GM15510 (cell line): ENCODE data around the gene RABGAP1L.

Experiments
- POLR2A ChIP-seq: IDR thresholded peaks from 3 replicates; pipeline ENCODE4 v1.6.1; 2011; ENCODE audit warnings: borderline replicate concordance; ENCODE audit not compliant: insufficient read length; ENCODE audit errors: extremely low read depth

Gene RABGAP1L

DNA sequence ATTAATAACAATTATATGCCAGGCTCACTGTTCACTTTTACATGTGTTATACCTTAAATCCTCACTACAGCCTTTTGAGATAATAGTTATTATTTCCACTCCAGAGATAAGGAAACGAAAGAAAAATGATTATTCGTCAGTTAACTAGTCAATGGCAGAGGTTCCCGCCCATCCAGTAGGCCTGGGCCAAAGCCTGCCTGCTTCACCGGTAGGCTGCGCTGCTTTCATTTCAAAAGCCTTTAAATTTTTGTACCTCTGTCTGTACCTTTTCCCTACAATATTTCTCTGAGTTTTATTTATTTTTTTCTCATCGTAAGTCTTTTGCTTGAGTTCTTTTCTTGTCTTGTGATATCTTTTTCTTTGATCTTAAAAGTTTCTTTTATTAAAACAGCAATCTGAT is 292.1 kb downstream of the RABGAP1L start:
- no peak for TF ChIP-seq POLR2A

DNA sequence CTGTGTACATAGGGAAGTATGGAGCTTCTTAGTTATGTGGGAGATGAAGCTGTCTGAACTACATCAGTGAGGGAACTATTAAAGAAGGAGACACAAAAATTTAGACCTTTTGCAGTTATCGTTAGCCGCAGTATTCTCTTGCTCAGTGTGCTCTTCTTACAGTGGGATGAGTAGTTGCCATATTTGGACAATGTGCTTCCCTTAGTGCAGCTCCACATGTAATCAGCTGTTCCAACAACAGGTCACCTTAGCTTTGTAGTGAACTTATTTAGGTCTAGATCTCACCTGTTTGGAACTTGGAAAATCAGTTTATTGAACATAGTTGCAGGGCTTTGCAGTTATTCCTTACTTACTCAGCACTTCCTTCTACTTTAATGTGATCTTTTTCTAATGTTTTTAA is 306.5 kb downstream of the RABGAP1L start:
- TF ChIP-seq POLR2A = no peak

DNA sequence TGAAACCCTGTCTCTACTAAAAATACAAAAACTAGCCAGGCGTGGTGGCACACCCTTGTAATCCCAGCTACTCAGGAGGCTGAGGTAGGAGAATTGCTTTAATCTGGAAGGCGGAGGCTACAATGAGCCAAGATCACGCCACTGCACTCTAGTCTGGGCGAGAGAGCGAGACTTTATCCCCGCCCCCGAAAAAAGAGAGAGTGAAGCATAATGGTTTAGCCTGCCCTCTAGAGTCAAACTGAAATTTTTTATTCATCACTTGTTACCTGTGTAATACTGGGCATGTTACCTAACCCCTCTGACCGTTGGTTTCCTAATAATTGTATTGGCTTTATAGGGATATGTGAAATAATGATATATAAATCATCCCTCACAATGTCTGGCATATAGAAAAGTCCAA is 307.3 kb downstream of the RABGAP1L start:
- no peak for TF ChIP-seq POLR2A

DNA sequence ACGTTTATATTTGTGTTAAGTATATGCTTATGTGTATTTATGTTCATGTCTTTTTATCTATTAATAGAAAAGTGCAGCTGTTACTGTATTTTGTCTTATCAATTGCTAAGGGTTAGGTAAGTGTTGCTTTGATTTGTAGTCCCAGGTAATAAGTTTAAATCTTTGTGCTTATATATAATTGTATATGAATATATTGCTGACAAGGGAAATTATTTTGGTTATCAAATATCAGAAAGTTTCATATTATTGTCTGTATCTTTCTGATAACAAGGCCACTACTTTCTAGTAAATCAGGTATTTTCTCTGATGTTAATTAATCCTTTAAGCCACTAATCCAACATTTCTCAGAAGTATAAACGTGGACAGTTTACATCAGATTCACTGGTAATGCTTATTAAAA is 309.7 kb downstream of the RABGAP1L start:
- TF ChIP-seq POLR2A = no peak

DNA sequence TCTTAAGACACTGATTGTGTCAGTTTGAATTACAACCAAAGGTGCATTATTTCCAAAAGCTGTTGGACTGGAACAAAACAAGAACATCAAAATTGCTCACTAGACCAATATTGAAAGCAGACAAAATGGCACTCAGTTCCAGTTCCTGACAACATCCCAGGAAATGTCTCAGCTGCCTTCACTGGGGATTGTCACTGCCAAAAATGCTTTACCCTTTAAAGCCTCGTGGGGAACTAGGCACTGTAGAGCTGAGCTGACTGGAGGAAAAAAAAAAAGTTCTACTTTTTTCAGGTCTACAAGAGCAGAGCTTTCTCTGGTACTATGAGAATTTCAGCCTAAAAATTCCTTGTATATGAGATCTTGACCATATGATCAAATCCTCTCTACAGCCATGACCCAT is 310.4 kb downstream of the RABGAP1L start:
- TF ChIP-seq POLR2A = no peak

DNA sequence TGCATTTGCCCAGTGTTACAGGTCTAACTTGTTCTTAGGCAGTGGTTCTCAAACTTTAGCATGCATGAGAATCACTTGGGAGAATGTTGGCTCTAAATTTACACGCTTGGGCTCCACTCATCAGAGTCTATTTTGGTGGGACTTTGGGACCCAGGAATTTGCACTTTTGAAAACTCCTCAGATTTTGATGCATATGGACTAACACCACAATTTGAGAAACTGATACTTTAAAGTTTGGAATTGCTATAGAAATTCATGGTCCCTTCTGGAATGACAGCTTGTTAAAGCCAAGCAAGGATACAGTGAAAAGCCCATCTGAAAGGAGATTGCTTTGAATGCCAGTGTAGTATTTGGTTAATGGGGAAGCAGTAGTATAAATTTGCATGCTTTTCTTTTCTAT is 320.0 kb downstream of the RABGAP1L start:
- TF ChIP-seq POLR2A = no peak

DNA sequence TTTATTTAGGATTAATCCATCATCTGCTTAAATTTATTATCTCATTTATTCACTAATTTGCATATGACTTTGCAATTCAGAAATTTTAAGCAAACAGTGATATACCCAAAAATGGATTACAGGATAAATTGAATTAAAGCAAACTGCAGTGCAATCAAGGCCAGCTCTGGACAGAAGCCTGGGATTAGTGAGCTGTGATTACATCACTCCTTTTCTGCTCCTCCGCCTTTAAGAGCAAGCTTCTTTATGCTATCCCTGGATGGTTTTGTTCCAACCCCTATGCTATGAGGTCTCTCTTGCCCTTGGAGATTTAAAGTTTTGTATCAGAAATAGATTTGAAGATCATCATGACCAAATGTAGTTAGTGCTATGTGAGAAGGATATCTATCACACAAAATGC is 321.0 kb downstream of the RABGAP1L start:
- no peak for TF ChIP-seq POLR2A

DNA sequence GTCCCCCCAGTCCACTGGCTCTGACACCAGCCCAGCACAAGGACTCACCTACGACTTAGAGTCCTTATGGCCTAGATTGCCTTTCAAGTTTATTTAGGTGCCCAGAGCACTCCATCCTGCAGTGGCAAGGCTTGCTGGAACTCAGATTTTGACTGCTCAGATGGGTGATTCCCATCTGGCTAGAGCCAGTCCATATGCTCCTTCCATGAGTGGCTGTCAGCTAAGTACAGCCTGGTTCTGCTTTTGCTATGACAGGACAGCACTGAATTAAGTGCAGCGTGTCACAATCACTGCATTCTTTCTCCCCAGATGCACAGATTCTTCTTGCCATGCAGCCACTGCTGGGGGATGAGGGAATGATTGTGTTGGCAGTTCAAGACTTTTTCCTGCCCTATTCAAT is 332.3 kb downstream of the RABGAP1L start:
- no peak for TF ChIP-seq POLR2A

DNA sequence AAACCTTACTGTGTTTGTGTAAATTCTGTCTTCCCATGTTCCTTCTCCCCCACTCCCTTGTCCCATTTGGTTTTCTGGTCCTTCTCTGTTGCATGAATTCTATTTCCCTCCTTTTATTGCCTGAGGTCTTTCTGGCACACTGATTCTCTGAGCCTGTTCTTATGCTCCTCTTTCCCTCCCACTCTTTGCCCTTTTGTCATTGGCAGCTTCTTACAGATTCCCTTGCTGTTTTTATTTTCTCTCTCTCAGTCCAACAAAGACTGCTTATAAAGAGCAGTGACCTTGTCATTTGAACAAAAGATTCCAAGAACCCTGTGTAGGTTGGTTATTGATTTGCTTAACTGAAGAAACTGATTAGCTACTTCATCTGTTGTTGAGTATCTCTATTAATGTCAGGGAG is 338.2 kb downstream of the RABGAP1L start:
- no peak for TF ChIP-seq POLR2A

DNA sequence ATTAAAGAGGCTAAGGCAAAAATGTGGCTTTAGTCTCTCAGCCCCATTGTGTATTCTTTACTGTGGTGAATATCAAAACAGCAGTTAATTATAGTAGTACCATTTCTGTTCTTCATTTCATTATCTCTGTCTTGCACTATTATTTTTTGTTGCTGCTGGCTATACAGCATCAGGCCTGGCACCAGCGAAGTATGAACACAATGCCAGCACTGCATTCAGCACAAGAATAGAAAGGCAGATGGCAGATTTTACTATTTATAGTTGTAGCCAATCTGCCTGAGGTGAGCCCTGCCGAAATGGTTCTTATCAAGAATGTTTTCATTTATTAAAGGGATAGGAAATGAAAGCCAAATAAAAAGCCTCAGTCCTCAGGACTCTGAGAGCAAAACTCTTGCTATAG is 360.5 kb downstream of the RABGAP1L start:
- TF ChIP-seq POLR2A = no peak

DNA sequence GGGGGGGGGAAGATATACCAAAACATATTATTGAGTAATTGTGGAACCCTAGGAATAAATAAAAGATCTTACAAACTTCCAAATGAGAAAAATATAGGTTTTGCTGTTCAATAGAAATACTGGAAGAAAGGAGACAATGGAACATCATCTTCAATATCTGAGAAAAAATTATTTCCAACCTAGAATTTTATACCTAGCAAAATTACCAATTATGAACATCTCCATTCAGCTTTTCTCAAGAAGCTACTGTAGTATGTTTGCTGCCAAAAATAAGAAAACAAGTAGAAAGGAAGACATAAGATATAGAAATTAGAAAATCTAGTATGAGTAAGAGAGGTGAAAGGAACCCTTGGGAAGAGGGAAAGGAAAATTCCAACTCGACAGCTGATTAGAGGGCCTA is 372.4 kb downstream of the RABGAP1L start:
- TF ChIP-seq POLR2A = no peak

DNA sequence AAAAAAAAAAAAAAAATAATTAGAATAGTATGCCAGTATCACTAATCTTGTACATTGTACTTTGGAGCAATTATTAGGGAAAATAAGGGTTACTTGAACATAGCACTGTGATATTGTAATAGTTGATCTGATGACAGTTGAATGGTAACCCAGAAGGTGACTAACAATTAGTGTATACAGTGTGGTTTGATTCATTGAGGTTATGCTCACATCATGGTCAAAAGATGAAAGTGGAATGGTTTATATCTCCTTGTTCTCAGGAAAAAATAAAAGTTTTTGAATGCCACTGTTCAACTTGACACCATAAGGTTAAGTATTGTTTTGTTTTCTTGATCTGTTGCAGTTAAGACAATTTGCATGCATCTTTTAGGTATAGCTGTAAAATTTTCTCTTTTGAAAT is 375.5 kb downstream of the RABGAP1L start:
- no peak for TF ChIP-seq POLR2A

DNA sequence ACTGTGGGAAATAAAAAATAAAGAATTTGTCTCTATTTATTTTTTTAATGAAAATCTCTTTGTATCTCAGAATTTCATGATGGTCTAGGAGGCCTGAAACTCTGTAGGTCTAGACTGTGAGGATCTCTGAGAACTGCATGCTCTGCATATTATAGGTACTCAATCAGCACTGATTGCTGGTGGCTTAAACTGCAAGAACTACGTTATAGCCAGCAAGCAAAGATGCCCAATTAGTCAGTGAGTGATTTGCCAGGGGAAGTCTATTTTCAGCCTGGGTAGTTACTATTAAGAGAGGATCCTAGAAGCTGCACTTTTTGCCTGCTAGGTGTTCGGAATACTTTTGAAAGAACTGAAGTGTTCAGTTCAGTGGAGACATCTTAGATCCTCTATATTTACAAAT is 375.9 kb downstream of the RABGAP1L start:
- TF ChIP-seq POLR2A = no peak

DNA sequence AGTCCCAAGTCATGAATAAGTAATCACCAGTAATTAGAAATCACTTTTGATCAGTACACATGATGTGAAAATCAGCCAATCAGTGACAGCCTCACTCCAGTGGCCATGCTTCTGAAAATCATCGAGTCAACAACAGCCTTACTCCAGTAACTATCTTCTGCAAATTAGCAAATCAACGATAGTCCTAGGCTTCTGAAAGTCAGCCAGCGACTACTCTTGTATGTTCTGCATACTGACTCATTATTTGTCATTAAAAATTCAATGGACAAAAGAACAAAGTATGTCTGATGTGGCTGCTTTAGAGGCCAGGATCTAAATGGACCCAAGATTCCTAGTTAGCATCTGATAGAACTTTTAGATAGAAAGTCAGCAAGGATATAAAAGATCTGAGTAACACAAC is 391.0 kb downstream of the RABGAP1L start:
- no peak for TF ChIP-seq POLR2A

DNA sequence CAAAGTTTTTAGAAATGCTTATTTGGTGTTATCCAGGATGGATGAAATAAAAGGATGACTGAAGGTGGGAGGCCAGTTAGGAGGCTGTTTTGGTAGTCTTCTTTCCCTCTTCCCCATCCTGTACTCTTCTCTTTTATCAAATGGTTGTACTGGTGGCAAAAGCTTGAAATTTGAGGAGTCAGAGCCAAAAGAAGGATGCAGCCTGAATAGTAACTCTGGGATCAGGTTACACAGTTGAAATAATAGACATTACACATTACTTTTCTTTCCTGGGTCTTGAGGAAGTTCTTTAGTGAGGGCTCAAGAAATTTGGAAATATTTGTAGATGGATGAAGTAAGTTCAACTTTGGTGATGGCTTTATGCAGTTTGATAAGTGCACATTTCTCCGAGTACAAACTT is 397.1 kb downstream of the RABGAP1L start:
- no peak for TF ChIP-seq POLR2A

DNA sequence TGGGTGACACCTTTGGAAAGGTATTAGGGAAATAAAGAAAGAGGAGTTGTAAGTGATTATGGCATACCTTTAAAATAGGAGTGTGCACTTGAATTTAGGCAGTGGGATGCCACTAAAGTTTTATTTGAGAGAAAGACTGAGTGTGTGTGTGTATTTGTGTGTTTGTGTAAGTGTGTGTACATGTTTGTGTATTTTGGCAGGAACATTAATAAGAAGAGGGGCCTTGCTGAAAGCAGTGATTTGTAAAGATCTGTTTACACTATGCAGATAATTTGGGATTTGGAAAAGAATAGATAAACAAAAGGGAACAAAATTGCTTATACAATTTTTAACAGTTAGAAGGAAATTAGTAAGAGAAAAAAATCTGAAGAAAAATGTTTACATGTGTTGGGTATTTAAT is 409.2 kb downstream of the RABGAP1L start:
- no peak for TF ChIP-seq POLR2A

DNA sequence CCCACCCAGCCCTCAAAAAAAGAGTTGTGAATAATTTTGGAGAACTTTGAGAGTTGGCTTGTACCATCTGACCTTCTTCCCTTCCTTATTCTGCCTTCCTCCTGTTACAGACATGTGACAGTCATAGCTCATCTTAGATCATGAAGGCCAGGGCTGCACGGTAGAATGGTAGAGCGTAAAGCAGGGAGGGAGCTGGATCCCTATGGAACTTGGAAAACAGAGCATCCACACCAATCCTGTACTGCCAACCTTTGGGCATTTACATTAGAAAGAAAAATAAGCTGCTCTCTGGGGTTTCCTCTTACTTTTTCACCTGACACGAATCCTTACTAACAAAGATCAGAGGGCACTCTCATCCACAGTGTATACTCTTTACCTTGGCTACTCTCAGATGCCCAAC is 409.9 kb downstream of the RABGAP1L start:
- no peak for TF ChIP-seq POLR2A

DNA sequence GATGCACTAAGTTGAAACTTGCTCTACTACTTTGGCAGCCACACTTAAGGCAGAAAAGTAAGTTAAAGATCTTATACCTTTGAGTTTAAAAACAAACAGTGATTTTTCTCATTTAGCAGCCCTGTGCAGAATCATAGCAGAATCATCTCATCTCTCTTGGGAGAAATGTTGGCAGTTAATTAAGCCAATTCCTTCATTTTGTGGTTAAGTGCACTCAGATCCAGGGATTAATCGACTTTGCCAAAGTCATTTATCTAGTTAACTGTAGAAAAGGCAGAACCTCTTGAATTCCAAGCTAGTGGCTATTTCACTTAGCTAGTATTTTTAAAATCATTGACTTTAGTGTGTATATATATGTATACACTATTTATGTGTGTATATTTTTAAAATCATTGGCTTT is 413.5 kb downstream of the RABGAP1L start:
- TF ChIP-seq POLR2A = no peak

DNA sequence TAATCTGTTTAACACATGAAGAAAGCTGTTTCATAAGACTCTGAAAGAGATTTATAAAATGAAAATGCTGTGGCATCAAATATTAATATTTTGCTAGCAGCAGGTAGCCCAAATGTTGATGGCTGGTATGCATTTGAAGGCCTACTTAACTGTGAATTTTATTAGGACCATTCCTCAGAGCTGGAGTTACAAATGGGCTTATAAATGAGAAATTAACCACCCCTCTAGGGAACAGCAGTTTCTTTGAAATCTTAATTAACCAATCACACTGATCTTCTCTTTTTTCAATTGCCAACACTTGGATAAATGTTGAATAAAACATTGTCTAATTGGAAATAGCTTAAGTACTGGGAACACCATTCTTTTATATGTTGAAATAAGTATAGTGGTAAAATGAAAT is 418.4 kb downstream of the RABGAP1L start:
- no peak for TF ChIP-seq POLR2A

DNA sequence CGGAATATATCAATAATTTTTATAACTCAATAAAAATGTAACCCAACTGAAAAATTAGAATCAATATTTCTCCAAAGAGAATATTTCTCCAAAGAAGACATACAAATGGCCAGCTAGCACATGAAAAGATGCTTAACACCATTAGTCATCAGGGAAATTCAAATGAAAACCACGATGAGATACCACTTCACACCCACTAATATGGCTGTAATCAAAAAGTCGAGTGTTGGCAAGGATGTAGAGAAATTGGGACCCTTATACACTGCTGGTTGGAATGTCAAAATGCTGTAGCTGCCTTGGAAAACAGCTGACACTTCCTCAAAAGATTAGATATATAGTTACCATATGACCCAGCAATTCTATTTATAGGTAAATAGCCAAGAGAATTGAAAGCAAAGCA is 421.5 kb downstream of the RABGAP1L start:
- TF ChIP-seq POLR2A = no peak
